Measurements from ENCODE around the gene SENP2. TPM values are rescaled to one million over a fixed set of nuclear protein-coding genes. Genes with fewer than 3 reads are reported as not detected.

Gene SENP2
- total RNA-seq, 1 donor from 2014 or later = 22.9 TPM

DNA sequence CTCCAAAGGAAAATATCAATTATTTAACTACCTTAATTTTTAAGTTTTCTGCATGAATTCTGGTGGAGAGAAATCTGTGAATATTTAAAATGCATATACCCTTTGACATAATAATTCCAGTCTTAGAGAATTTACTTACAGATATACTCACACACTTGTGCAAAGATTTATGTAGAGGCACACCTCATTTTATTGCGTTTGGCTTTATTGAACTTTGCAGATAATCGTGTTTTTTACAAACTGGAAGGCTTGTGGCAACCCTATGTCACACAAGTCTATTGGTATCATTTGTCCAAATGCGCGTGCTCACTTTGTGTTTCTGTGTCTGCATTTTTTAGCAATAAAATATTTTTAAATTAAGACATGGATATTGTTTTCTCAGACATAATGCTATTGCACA, 81.5 kb downstream of the SENP2 start:
- DNase-seq (ENCODE audit: extremely low read depth, low read depth, low spot score) = no peak

- peak; percentile 79 for DNase-seq (ENCODE audit: extremely low read depth, low read depth, low spot score)
Observed at GRCh38 chr3:185677146-185677829, 91.2 kb downstream of the SENP2 start.

- DNase-seq (ENCODE audit: extremely low read depth, low read depth, low spot score) = no peak
Observed at GRCh38 chr3:185678027-185678426, 91.9 kb downstream of the SENP2 start.

DNA sequence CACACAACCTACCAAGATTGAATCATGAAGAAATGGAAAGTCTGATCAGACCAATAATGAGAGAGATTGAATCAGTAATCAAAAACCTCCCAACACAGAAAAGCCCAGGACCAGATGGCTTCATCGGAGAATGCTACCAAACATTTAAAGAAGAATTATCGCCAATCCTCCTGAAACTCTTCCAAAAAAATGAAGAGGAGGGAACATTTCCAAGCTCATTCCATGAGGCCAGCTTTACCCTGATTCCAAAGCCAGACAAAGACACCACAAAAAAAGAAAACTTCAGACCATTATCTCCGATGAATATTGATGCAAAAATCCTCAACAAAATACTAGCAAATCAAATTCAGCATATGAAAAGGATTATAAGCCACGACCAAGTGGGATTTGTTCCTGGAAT, 94.1 kb downstream of the SENP2 start:
- no peak for DNase-seq (ENCODE audit: extremely low read depth, low read depth, low spot score)

Other genes starting within 250 kb of the SENP2 start
- gene MAP3K13, start 223.2 kb upstream of the SENP2 start, total RNA-seq = 21.5 and 26.8 TPM in 2 replicates
- gene TMEM41A, start 87.3 kb upstream of the SENP2 start, total RNA-seq = 15.5 and 19.2 TPM in 2 replicates
- 0.12 and 2.0 TPM in 2 replicates for gene LIPH, start 33.7 kb upstream of the SENP2 start, total RNA-seq
- gene IGF2BP2, start 238.7 kb downstream of the SENP2 start, total RNA-seq = 71.5 and 110 TPM in 2 replicates

Data from glomerular endothelial cell (primary cell).